GM19397 (cell line): ENCODE measurements around the gene CPPED1.

Experiments used
- ATAC-seq: cut with Tn5 transposase; IDR thresholded peaks from one replicate; pipeline ENCODE4 v1.9.1; 2021; ENCODE audit warnings: mild to moderate bottlenecking, moderate library complexity; ENCODE audit not compliant: unreplicated experiment

The CPPED1 gene

DNA sequence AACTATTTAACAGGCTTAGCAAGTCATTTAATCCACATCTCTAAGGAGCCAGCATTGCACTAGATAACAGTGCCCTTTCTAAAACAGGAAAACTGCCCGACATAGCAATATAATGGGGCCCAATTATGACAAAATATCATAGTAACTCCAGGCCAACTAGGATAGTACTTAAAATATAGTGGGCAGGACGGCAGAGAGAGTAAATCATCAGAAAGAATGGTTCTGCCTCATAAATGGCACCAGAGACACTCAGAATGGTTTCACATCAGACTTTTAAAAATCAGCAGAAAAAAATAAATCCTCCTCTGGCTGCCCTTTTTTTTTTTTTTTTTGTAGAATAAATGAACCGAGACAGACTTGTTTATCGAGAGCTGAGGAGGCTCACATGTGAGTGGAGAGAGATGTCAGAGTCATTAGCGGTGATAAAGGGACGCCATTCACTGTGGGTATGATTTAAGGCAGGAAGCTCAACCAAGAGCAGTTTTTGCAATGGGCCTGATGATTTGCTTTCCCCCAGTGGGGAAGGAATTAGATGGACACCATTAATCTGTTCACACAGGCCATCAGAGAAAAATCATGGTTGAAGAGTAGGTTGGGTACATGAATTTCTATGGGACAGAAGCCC lies 62.6 kb downstream of the CPPED1 start:
- no peak for ATAC-seq

GRCh38 chr16:12739738-12740137 lies 63.9 kb downstream of the CPPED1 start:
- no peak for ATAC-seq

DNA sequence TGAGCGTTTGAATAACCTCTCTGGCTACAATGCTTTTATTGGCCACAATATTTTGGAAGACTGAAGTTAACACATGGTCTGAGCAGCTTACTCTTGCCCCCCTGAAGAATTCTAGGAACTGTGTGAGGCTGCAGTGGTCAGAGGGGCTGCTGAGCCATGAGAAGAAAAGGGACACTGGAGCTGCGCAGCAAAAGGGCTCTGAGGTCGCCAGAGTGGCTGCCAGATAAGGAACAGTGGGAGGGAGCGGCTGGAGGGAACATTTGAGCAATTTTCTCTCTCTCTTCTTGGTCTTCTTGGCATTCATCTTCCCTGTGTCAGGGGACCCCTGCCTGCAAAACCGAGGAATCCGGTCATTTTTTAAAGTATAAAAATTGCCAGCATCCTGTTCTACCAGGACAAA lies 66.1 kb downstream of the CPPED1 start:
- no peak for ATAC-seq

DNA sequence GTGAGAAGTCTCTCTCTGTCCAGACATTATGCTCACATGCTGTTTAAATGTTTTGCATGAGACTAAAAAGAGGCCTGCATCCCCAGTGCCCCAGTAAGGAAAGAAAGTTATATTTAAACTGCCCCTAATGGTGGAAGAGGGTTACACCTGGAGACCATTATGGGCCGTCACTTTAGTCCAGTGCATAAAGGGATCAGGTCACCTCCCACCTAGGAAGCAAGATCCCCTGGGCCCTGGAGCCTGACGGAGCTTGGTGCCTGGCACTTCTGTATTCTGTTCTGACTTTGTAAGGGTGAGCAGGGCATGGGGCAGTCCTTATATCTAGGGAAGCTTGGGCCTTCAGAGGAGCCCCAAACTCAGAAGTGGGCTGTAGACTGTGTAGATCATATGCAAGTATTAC lies 67.9 kb downstream of the CPPED1 start:
- ATAC-seq = no peak

DNA sequence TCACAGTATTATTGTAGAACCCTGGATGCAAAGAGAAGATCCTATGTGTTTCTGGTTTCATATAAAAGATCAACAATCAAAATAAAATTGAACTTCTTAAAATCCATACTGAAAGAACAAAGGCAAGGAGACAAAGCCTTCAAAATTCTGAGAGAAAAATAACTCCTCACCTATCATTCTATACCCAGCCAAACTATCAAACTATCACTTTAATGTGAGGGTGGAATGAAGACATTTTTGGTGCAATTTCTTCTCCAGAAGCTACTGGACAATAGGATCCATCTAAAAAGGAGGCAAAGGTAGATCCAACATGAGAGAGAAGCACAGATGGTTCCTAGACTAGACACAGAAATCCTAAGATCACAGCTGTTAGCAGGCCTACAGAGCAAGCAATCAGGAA lies 71.1 kb downstream of the CPPED1 start:
- ATAC-seq = no peak

GRCh38 chr16:12729448-12729847 lies 74.2 kb downstream of the CPPED1 start:
- ATAC-seq = no peak

DNA sequence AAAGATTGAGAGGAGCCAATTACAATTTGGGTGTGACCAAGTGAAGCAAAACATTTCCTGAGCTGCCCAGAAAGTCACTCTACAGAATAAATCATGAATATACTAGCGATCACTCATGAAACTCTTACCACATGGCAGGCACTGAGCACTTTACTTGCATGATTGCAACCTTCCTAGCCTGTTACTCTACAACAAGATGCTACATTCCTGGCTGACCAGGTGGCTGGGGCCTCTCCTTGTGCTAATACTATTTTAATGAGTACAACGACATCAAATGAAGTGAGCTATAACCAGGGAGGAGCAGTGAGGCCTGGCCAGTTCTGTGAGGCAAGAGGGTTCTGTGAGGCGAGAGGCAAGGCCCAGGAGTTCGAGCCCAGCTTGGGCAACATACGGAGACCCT lies 75.2 kb downstream of the CPPED1 start:
- ATAC-seq = no peak

- no peak for ATAC-seq
Observed at GRCh38 chr16:12724226-12724625, 79.5 kb downstream of the CPPED1 start.

GRCh38 chr16:12723681-12724080 lies 80.0 kb downstream of the CPPED1 start:
- ATAC-seq = no peak

GRCh38 chr16:12721841-12722421 lies 81.8 kb downstream of the CPPED1 start:
- ATAC-seq = no peak

DNA sequence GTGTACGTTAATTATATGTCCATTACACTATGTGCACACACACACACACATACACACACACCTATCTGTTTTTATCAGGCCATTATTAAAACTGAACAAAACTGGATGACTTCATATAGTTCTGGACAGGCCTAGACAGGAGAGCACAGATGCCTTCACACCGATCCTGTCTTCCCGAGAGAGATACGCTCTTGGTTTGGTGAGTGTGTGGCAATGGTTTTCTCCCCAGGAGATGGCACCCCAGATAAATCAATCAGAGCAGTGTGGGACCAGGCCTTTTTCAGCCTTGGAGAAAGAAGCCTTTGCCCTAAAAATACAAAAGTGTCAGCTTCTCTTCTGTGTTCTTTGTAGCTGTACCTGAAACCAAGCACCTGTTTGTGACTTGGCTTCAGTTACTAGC lies 83.7 kb downstream of the CPPED1 start:
- ATAC-seq = no peak

GRCh38 chr16:12716658-12717057 lies 87.0 kb downstream of the CPPED1 start:
- no peak for ATAC-seq

DNA sequence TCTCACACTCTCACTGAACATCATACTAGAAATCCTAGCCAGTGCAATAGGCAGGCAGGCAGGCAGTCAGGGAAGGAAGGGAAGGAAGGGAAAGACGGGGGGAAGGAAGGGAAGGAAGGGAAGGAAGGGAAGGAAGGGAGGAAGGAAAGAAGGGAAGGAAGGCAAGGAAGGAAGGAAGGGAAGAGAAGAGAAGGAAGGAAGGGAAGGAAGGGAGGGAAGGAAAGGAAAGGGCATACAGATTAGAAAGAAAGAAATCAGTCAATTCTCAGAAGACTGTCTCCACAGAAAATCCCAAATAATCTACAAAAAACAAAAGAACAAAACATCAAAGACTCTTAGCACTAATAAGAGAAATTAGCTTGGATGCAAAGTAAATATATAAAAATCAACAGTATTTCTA lies 93.9 kb downstream of the CPPED1 start:
- no peak for ATAC-seq

DNA sequence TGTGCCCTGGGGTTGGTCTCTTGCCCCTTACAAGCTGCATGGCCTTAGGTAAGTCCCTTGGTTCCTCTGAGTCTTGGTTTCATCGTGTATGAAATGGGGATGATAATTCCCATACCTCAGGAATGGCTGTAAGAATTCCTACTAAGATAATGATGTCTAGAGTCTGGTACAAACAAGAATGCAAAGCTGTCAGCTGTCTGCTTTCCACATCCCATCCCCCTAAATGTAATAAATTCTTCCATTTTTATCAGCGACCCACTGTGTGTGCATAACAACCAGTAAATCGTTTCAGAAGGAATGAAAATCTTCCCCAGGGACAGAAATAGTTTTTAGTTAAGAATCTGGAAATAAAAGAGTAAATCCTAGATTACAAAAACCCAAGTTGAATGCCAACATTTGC lies 95.4 kb downstream of the CPPED1 start:
- no peak for ATAC-seq

DNA sequence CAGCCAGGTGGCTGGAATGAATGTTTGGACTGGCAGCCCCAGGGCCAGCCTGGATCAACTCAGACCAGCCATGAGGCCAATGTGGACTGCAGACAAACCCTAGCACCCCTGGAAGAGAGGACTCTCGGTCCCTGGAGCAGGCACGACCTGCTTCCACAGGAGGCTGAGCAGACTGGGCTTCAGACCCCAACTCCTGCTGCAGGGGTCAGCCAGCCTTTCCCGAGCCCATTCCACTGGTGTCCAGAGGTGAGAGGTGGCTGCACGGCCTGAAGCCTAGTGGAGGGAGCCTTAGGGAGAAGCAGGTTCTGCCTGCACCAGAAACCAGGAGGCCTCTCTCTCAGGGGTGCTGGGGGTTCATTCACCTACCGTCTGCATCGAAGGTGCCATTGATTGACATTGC lies 97.1 kb downstream of the CPPED1 start:
- no peak for ATAC-seq

GRCh38 chr16:12704492-12705111 lies 99.1 kb downstream of the CPPED1 start:
- no peak for ATAC-seq

- no peak for ATAC-seq
Observed at GRCh38 chr16:12703935-12704334, 99.8 kb downstream of the CPPED1 start.

- no peak for ATAC-seq
Observed at GRCh38 chr16:12700161-12700560, 103.5 kb downstream of the CPPED1 start.

DNA sequence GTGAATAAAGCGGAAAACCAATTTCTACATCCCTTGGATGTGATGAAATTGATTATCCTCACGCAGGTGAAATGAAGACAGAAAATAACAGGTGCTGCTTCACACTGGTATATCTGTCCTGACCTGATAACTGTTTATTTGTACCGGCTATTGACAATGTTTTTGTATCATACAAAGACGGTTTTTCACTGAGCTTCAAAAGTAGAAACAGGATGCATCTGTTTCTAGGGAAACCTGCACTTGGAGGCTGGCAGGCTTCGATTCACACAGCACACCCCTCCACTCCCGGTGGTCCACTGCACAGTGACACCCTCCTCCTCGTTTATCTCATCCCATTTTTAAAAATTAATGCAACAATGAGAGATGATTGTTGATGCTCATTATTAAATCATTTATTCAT lies 104.5 kb downstream of the CPPED1 start:
- ATAC-seq = no peak

GRCh38 chr16:12697437-12697836 lies 106.2 kb downstream of the CPPED1 start:
- ATAC-seq = no peak

DNA sequence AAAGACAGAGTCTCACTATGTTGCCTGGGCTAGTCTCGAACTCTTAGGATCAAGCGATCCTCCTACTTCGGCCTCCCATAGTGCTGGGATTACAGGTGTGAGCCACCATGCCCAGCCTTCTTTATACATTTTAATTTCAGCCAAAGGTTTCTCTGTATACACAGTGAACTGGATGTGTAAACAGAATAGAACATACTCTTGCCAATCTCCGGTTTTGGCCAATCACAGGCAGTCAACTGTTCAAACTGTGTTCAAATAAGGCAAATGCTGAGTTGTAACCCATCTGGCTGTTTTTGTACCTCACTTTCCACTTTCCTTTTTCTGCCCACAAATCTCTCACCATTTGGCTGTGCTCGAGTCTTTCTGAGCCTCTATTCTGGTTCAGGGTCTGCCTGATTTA lies 108.2 kb downstream of the CPPED1 start:
- ATAC-seq = no peak

DNA sequence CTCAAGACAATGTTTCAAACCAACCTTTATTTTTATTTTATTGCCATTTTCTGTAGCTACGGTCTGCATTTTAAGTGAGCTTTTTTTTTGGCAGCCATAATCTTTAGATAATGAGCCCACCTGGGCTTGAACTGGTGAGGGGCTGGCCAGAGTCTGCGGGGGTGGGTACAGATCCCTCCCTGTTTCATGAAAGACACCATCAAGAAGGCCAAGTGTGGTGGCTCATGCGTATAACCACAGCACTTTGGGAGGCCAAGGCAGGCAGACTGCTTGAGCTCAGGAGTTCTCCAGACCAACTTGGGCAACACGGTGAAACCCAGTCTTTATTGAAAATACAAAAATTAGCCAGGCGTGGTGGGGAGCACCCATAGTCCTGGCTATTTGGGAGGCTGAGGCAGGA lies 113.7 kb downstream of the CPPED1 start:
- no peak for ATAC-seq
